Caki2 (cell line): ENCODE measurements around the gene FCN2. TPM values are rescaled to one million over a fixed set of nuclear protein-coding genes. Genes with fewer than 3 reads are reported as not detected.

ENCODE experiments used
- DNase-seq: peaks from one replicate; pipeline ENCODE4 v3.0.0-alpha.2; 2015; ENCODE audit warnings: low read depth
- in situ Hi-C: cut with HindIII; loops from 2 replicates; pipeline ENCODE4 v1.10.0; 2016; ENCODE audit warnings: low sequenced_read_pairs, low pct_unique_long_range_greater_than_20kb, mixed read lengths
- total RNA-seq: library from RNA; depleted of rRNA; stranded (reverse); fragments of >200 nt; shearing (Covaris generic); gene quantifications from 2 replicates; pipeline ENCODE4 v1.2.3, GENCODE V29; 2014; ENCODE audit warnings: low replicate concordance

FCN2 gene
- total RNA-seq, 1 experiment from 2014 or later = not detected

- in situ Hi-C loops = no loop called here
- DNase-seq = no peak
Measured at GRCh38 chr9:134915046-134915985, 34.7 kb downstream of the FCN2 start.

GRCh38 chr9:134916161-134916665 lies 35.6 kb downstream of the FCN2 start:
- in situ Hi-C loops = no loop called here
- DNase-seq = no peak

DNA sequence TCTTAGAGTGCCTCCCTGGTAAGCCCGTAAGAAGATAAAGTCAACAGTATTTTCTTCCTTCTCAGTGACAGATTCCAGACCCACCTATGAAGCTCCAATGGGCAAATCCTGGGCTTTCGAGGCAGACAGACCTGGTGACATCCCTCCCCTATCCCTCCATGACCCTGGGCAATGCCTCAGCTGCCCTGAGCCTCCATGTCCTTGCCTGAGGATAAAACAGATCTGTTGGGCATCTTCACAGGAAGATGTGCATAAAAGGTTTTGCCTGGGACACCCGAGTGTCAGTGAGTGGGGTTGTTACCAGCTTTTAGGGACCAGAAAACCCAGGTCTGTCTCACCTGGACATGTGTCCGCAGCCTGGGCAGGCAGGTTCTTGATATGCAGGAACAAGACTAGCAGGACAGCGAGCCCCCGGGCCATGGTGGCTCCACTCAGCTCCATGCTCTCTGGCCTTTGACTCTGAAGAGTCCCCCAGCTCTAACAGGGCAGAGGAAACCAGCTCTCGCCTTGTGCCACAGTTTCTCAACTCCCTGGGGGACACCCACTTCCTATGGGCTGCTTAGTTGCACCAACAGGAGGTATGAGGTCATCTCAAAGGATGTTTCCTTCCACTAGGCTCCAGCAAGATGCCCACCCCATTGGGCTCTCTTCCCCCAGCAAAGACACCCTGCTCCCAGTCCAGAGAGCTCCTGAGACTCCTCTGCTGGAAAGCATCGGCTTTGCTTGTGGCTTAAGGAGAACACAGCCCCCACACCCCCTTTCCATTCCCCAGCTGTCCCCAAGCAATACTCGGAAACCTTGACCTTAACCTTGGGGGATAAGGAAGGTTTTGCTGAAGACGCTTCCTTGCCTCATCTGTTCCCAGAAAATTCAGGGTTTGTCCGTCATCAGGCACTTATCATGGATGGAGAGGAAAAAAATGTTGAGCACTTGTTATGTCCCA lies 37.1 kb downstream of the FCN2 start, which contains the start of gene FCN1:
Gene FCN1 (minus strand): TSS at position 482 of the 943 bp plus-strand sequence. CDS start 41 bp downstream, at position 441.
- in situ Hi-C loops = no loop called here
- no peak for DNase-seq

GRCh38 chr9:134918646-134919045 lies 38.0 kb downstream of the FCN2 start:
- in situ Hi-C loops = no loop called here
- no peak for DNase-seq

DNA sequence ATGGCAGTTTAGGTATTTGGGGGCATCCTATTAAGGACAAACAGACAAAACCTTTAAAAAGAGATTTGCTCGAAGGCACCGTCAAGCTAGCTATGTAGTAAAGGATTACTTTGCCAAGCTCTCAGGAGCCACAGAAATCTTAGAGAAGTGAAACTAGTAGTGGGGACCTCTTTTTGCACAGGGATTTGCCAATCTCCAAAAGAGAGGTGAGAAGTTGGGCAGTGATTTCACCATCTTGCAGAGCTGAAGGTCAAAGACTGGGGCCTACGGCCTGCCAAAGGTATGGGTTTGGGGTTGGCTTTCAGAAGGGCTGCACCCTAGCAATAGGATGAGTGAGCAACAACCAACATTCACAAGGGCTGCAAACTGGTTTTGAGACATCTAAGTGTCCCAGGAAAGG lies 38.7 kb downstream of the FCN2 start:
- in situ Hi-C loops = no loop called here
- no peak for DNase-seq

GRCh38 chr9:134922066-134922931 lies 41.7 kb downstream of the FCN2 start:
- in situ Hi-C loops = no loop called here
- DNase-seq = no peak

GRCh38 chr9:134922932-134923240 lies 42.3 kb downstream of the FCN2 start:
- no peak for DNase-seq
- in situ Hi-C loops = no loop called here

DNA sequence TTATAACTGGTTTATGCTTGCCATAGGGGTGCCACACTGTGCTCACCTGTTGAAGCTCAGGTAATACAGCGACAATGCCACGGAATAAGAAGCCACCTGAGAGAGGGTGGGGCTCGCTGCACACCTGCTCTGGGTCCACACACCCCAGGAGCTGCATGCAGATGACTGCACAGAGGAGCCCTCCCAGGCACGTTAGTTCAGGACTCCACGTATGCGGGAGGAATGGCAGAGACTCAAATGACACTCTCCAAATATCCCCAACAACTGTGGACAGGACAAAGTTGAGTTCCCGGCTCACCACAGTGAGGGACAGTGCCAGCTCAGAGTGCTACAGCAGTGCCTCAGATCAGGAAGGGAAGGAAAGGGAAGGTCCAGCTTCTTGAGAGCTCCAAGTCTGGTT lies 42.9 kb downstream of the FCN2 start:
- in situ Hi-C loops = no loop called here
- DNase-seq = no peak

DNA sequence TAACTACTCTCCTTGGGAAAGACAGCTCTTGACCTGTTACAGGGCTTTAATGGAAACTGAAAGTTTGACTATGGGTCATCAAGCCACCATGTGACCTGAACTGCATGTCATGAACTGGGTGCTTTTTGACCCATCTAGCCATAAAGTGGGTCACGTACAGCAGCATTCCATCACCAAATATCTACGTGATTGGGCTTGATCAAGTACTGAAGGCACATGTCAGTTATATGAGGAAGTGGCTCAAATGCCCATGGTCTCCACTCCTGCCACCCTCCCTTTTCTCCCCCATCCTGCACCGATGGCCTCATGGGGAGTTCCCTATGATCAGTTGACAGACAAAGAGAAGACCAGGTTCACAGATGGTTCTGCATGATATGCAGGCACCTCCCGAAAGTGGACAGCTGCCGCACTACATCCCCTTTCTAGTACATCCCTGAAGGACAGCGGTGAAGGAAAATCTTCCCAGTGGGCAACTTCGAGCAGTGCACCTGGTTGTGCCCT lies 44.5 kb downstream of the FCN2 start:
- in situ Hi-C loops = no loop called here
- DNase-seq = no peak

GRCh38 chr9:134928436-134929192 lies 48.0 kb downstream of the FCN2 start:
- in situ Hi-C loops = no loop called here
- no peak for DNase-seq

DNA sequence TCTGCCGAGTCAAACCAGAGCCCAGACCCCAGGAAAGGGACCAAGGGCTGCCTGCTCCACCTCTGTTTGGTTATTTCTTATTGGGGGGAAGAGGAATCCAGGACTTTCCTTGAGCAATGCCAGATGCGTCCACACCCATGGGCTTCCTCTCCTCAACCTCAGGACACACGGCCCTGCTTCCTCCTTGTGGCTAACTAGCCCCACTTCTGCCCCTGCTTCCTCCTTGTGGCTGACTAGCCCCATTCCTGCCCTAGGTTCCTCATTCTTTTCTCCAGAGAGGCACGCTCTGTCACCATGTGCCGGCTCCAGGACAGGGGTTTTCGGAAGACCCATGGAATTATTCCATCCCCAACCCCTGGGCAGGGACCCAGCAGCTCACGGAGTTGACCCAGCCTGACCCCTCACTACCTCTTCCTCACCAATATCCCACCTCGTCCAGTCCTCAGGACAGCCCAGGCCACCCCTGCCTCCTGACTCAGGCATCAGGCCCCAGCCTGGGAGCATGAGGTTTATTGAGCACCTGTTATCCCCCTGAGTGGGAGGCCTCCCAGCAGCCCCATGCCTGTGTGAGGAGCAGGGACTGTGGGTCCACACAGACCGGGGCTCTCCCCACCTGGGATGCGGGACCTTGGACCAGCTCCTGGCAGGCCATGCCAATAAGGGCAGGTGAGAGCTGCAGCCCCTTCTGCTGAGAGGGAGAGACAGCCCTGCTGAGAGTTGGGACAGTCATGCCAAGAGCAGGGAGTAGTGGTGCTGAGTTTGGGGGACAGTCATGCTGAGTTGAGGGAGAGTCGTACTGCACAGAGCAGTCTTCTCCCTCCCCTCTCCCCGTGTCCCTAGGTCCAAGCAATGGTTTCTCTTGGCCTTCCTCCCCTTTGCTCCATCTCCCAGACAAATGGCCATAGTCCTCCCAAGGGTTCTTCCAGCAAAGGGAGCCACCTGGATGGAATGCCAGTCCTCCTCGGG lies 48.9 kb downstream of the FCN2 start:
- no peak for DNase-seq
- in situ Hi-C loops = no loop called here

- DNase-seq = no peak
- in situ Hi-C loops = no loop called here
Measured at GRCh38 chr9:134930398-134930797, 49.8 kb downstream of the FCN2 start.

DNA sequence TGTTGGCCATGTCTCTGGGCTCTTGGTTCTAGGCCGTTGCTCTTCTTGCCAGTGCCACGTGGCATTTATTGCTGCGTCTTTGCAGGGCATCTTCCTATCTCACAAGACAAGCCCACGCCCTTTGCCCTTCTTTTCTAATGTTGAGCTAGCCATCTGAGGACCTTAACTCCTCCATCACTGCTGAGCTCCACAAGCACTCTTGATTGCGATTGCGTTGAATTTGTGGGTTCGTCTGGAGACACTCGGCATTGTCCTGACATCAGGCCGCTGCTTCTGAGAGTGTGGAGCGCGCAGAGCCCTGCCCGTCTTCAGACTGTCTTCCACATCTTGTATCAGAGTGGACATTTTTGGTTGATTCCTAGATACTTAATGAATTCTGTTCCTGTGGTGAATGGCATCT lies 51.6 kb downstream of the FCN2 start:
- in situ Hi-C loops = no loop called here
- DNase-seq = no peak

- DNase-seq = no peak
- in situ Hi-C loops = no loop called here
Measured at GRCh38 chr9:134932606-134933005, 52.0 kb downstream of the FCN2 start.

- in situ Hi-C loops = no loop called here
- no peak for DNase-seq
Measured at GRCh38 chr9:134933076-134933659, 52.6 kb downstream of the FCN2 start.
